Breast epithelium (tissue), 4 donors: ENCODE results near the gene ATRN. TPM values are rescaled to one million over a fixed set of nuclear protein-coding genes. Genes with fewer than 3 reads are reported as not detected.

ENCODE experiments used
- DNase-seq, 2 donors: peaks; one replicate each; pipeline ENCODE4 v3.0.0-alpha.2; 2019; ENCODE audit warnings: low spot score in 2 of 2
- H3K27ac ChIP-seq, 2 donors: fragments of 200-600 bp; sonication (generic) in 1 of 2; one replicate each; pipeline ENCODE4 v1.5.1; 2016 to 2019; ENCODE audit warnings: mild to moderate bottlenecking in 1 of 2
- H3K27me3 ChIP-seq, 2 donors: fragments of 200-600 bp; sonication (generic) in 1 of 2; one replicate each; pipeline versions ENCODE4 v1.5.1 to v1.6.0; 2017 to 2019; ENCODE audit warnings: control low read depth in 1 of 2, mild to moderate bottlenecking in 1 of 2
- H3K36me3 ChIP-seq: fragments of 200-600 bp; one replicate; pipeline ENCODE4 v1.5.1; 2019
- H3K4me1 ChIP-seq, 2 donors: fragments of 200-600 bp; sonication (generic); one replicate each; pipeline ENCODE4 v1.5.1; 2016 to 2019; ENCODE audit warnings: control low read depth in 1 of 2
- H3K4me3 ChIP-seq, 3 donors: fragments of 200-600 bp; sonication (generic); 1 replicate in 2 of 3; 2 replicates in 1 of 3; pipeline ENCODE4 v1.5.1; 2016 to 2019; ENCODE audit warnings: mild to moderate bottlenecking in 3 of 3, moderate library complexity in 2 of 3
- H3K9me3 ChIP-seq, 2 donors: fragments of 200-600 bp; sonication (generic) in 1 of 2; one replicate each; pipeline ENCODE4 v1.5.1; 2016 to 2019; ENCODE audit warnings: control low read depth in 1 of 2
- CTCF ChIP-seq, 3 donors: fragments of 450-650 bp; IDR thresholded peaks; one replicate each; pipeline ENCODE4 v1.5.1; 2016 to 2017; ENCODE audit warnings: antibody characterized with exemption in 3 of 3, mild to moderate bottlenecking in 3 of 3, moderate library complexity in 3 of 3
- POLR2A ChIP-seq: fragments of 450-650 bp; IDR thresholded peaks from one replicate; pipeline ENCODE4 v1.6.1; 2016; ENCODE audit warnings: antibody characterized with exemption, mild to moderate bottlenecking, moderate library complexity
- POLR2AphosphoS5 ChIP-seq, 3 donors: sonication (generic); formaldehyde crosslinking; IDR thresholded peaks; one replicate each; pipeline ENCODE4 v1.6.1; 2017; ENCODE audit warnings: antibody characterized with exemption in 3 of 3
- intact Hi-C: fragments of 100-400 bp; cut with DNase I; formaldehyde crosslinking; loops from one replicate; pipeline ENCODE4 v1.15.1; 2023; ENCODE audit warnings: low total_unique reads
- total RNA-seq, 3 donors: library from RNA; depleted of rRNA; stranded (reverse); fragments of >200 nt; gene quantifications; one replicate each; pipeline ENCODE4 v1.1.0, GENCODE V29; 2016

The ATRN gene
- total RNA-seq, 3 donors from 2014 or later = 26.5 to 35.6 (median 32.3) TPM

GRCh38 chr20:3629893-3630292 is 159.1 kb downstream of the ATRN start:
- Histone ChIP-seq H3K36me3 (no peaks in the 10 kb centered on the region), H3K27ac (no peak overlapping the region), H3K9me3 (no peaks in the 10 kb centered on the region), H3K4me1 (no peaks in the 10 kb centered on the region), H3K27me3 (no peaks in the 10 kb centered on the region), H3K4me3 (no peak overlapping the region)
- intact Hi-C loops = no loop called here
- no peak for DNase-seq
- TF ChIP-seq POLR2AphosphoS5 (IDR thresholded peaks at IDR 0.05) = no peak
- no peak for TF ChIP-seq CTCF (IDR thresholded peaks at IDR 0.05)
- no peak for TF ChIP-seq POLR2A

- DNase-seq = no peak
- Histone ChIP-seq H3K27ac (no peak overlapping the region), H3K27me3 (no peaks in the 10 kb centered on the region), H3K4me1 (no peaks in the 10 kb centered on the region), H3K4me3 (no peak overlapping the region), H3K9me3 (no peaks in the 10 kb centered on the region), H3K36me3 (no peaks in the 10 kb centered on the region)
- TF ChIP-seq CTCF (IDR thresholded peaks at IDR 0.05) (no peak), POLR2AphosphoS5 (IDR thresholded peaks at IDR 0.05) (no peak), POLR2A (no peak)
- intact Hi-C loops = no loop called here
Observed at GRCh38 chr20:3630429-3630828, 159.6 kb downstream of the ATRN start.

- intact Hi-C loops = no loop called here
- Histone ChIP-seq H3K4me1 (no peaks in the 10 kb centered on the region), H3K27me3 (no peaks in the 10 kb centered on the region), H3K36me3 (no peaks in the 10 kb centered on the region), H3K4me3 (no peak overlapping the region), H3K9me3 (no peaks in the 10 kb centered on the region), H3K27ac (no peak overlapping the region)
- no peak for DNase-seq
- TF ChIP-seq CTCF (IDR thresholded peaks at IDR 0.05) (no peak), POLR2AphosphoS5 (IDR thresholded peaks at IDR 0.05) (no peak), POLR2A (no peak)
Observed at GRCh38 chr20:3631534-3631933, 160.7 kb downstream of the ATRN start.

- DNase-seq = no peak
- Histone ChIP-seq H3K27me3 (no peaks in the 10 kb centered on the region), H3K9me3 (no peaks in the 10 kb centered on the region), H3K4me3 (no peak overlapping the region), H3K27ac (no peak overlapping the region), H3K4me1 (no peaks in the 10 kb centered on the region), H3K36me3 (no peaks in the 10 kb centered on the region)
- no peak for TF ChIP-seq POLR2A
- no peak for TF ChIP-seq CTCF (IDR thresholded peaks at IDR 0.05)
- no peak for TF ChIP-seq POLR2AphosphoS5 (IDR thresholded peaks at IDR 0.05)
- intact Hi-C loops = no loop called here
Observed at GRCh38 chr20:3632311-3633004, 161.6 kb downstream of the ATRN start.

- no peak overlapping the region for H3K27ac ChIP-seq
- H3K9me3 ChIP-seq = no peaks in the 10 kb centered on the region
- DNase-seq = no peak
- intact Hi-C loops = no loop called here
- H3K36me3 ChIP-seq = no peaks in the 10 kb centered on the region
- TF ChIP-seq POLR2AphosphoS5 (IDR thresholded peaks at IDR 0.05) (no peak), POLR2A (no peak), CTCF (IDR thresholded peaks at IDR 0.05) (no peak)
- H3K4me1 ChIP-seq = no peaks in the 10 kb centered on the region
- H3K27me3 ChIP-seq = no peaks in the 10 kb centered on the region
- no peak overlapping the region for H3K4me3 ChIP-seq
Observed at GRCh38 chr20:3633913-3634478, 163.2 kb downstream of the ATRN start.
